Epithelial cell of esophagus (primary cell): Measurements from ENCODE around the gene RUSF1.

Experiments used
- DNase-seq: peaks from one replicate; pipeline ENCODE4 v3.0.0; 2010; ENCODE audit warnings: low read depth
- H3K4me3 ChIP-seq: 2 replicates; pipeline ENCODE4 v1.5.1; 2011; ENCODE audit warnings: mild to moderate bottlenecking, low read length, control low read depth
- TF ChIP-seq, protein P1 (sequence below): IDR thresholded peaks from 2 replicates; pipeline ENCODE4 v1.5.1; 2011; ENCODE audit warnings: low read depth, mild to moderate bottlenecking, low read length, control low read depth, inconsistent platforms; ENCODE audit not compliant: insufficient read depth; ENCODE audit errors: missing control alignments

RUSF1 gene

DNA sequence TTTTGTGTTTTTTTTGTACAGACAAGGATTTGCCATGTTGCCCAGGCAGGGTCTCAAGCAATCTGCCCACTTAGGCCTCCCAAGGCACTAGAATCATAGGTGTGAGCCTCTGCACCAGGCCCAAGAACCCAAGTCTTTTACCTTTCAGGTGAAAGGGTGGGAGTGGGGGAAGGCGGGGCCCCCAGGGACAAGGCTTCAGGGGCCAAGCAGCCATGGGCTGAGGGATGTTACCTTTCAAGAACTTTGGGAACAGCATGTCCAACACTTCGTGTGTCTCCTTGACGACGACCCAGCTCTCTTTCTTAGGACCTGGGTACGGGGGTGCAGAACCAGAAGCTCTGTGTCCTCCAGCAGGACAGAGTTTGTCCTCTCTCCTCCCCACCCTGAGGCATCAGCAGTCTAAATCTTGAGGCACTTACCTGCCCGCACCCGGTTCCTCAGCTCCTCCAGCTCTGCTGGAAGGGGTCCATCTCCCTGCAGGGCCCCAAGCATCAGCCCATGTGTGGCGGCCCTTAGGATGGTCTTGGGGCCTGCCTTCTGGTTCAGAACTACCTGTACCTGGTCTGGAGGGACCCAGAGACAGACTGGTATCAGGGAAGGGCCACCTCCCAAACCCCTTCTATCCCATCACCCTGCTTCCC, 16.3 kb downstream of the RUSF1 start:
- no peak overlapping the region for H3K4me3 ChIP-seq
- no peak for DNase-seq
- TF ChIP-seq, protein P1, sequence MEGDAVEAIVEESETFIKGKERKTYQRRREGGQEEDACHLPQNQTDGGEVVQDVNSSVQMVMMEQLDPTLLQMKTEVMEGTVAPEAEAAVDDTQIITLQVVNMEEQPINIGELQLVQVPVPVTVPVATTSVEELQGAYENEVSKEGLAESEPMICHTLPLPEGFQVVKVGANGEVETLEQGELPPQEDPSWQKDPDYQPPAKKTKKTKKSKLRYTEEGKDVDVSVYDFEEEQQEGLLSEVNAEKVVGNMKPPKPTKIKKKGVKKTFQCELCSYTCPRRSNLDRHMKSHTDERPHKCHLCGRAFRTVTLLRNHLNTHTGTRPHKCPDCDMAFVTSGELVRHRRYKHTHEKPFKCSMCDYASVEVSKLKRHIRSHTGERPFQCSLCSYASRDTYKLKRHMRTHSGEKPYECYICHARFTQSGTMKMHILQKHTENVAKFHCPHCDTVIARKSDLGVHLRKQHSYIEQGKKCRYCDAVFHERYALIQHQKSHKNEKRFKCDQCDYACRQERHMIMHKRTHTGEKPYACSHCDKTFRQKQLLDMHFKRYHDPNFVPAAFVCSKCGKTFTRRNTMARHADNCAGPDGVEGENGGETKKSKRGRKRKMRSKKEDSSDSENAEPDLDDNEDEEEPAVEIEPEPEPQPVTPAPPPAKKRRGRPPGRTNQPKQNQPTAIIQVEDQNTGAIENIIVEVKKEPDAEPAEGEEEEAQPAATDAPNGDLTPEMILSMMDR = no peak

DNA sequence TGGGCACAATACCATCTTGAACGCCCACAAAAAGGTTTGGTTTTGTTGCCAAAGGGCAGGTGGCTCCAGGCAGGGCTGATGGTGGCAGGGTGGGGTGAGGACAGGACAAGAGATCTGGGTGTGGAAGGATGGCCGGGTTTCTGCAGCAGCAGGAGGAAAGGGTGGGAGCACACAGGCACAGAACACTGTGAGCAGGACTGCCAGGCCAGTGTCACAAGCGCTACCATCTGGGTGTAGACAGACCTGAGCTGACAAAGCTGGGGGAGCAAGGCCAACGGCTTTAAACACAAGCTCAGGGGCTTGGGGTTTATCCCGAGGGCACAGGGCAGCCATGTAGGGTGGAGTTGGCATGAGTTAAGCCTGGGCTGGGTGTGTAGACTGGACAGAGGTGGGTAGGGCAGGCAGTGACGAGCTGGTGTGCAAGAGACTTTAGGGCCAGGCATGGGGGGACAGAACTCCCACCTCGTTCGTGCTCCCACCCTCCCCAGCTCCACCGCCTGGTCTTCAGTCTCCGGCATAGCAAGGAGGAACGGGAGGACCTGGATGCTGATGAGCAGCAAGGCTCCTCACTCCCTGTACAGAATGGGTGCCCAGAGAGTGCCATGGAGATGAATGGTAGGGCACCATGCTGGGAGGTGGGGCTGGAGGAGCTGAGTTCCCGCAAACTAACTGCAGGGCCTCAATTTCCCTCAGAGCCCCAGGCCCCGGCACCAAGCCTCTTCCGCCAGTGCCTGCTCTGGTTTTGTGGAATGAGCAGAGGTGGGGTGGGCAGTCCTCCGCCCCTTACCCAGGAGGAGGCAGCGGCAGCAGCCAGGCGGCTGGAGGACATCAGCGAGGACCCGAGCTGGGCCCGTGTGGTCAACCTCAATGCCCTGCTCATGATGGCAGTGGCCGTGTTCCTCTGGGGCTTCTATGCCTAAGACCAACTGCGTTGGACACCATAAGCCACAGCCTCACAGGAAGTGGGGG, 18.3 kb downstream of the RUSF1 start:
- H3K4me3 ChIP-seq = no peak overlapping the region
- TF ChIP-seq, protein P1 = no peak
- DNase-seq = no peak

DNA sequence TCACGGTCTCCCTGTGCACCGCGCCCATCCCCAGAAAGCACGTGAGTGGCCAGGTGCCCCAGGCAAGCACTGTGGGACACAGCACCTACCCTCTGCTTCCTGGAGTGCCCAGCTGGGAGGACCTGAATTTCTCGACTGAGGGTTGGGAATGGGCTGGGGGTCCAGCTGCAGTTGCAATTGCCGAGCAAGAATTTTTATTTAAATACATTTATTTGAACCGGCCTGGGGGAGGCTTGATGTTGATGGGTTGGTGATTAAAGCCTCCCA, 19.0 kb downstream of the RUSF1 start:
- H3K4me3 ChIP-seq = no peak overlapping the region
- DNase-seq = no peak
- TF ChIP-seq, protein P1 = no peak

DNA sequence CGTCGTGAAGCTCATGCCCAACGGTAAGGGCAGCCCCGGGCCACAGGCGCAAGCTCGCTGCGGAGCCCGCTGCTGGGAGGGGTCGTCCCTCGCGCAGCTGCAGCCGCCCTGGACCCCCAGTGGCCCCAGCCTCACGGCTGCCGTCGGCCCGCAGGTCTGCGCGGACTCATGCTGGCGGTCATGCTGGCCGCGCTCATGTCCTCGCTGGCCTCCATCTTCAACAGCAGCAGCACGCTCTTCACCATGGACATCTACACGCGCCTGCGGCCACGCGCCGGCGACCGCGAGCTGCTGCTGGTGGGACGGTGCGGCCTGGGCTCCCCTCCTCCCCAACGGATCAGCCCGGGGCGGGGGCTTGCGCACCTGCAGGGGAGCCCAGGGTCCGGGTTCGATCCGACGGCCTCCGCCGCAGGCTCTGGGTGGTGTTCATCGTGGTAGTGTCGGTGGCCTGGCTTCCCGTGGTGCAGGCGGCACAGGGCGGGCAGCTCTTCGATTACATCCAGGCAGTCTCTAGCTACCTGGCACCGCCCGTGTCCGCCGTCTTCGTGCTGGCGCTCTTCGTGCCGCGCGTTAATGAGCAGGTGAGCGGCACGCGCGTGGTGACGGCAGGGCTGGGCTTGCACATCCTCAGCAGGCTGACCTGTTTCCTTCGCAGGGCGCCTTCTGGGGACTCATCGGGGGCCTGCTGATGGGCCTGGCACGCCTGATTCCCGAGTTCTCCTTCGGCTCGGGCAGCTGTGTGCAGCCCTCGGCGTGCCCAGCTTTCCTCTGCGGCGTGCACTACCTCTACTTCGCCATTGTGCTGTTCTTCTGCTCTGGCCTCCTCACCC, 19.5 kb downstream of the RUSF1 start:
- peak overlapping the region; percentile 54 for H3K4me3 ChIP-seq
- peak; percentile 19 for DNase-seq
- TF ChIP-seq, protein P1 = no peak

DNA sequence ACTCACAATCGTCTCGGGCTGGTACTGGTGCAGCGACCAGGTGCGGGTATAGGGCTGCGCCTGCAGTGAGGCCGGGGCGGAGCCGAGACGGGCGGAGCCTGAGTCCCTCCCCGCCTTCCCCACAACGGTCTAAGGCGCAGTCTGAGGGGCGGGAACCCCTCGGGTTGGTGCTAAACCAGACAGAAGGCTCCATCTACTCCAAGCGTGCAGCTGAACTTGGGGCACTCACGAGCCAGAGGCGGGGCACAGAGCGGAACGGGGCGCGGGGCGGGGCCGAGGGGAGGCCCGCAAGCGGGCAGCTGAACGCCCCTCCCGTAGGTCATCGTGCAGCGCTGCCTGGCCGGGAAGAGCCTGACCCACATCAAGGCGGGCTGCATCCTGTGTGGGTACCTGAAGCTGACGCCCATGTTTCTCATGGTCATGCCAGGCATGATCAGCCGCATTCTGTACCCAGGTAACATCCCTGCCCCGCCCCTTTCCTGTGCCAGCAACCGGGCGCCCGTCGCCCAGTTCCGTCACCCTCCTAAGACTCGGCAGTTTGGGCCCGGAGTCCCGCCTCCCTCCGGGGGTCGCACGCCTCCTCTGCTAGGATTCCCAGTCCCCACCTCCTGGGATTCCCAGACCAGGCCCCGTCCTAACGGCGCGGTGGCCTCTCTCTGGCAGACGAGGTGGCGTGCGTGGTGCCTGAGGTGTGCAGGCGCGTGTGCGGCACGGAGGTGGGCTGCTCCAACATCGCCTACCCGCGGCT, 20.3 kb downstream of the RUSF1 start:
- TF ChIP-seq, protein P1 = no peak
- peak; percentile 72 for DNase-seq
- H3K4me3 ChIP-seq = peak overlapping the region; percentile 54

DNA sequence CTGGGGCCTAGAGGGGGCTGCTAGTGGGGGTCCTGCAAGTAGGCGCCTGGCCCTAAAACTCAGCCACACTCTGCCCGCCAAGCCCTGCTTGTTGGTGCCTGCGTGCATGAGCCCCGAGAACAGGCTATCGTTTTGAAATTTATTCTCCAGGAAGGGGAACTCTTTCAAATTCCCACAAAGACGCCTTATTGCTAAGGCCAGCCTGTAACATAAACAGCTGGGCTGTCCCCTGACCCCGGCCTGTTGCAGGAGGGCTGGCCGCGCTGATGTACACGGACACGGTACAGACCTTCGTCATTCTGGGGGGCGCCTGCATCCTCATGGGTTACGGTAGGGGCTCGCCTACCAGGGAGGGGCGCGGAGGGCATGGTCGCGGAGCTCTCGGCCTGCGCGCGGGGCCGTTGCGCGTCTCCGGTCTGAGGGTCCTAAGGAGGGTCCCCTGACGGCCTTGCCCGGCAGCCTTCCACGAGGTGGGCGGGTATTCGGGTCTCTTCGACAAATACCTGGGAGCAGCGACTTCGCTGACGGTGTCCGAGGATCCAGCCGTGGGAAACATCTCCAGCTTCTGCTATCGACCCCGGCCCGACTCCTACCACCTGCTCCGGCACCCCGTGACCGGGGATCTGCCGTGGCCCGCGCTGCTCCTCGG, 21.0 kb downstream of the RUSF1 start:
- peak overlapping the region; percentile 54 for H3K4me3 ChIP-seq
- no peak for DNase-seq
- TF ChIP-seq, protein P1 = no peak
